ENCODE results near the gene RPA3. TPM values are rescaled to one million over a fixed set of nuclear protein-coding genes. Genes with fewer than 3 reads are reported as not detected.

The RPA3 gene
- total RNA-seq, 1 donor from 2014 or later: 39.6 TPM

- peaks cover 34% of the 10 kb centered on the region for H3K4me1 Mint-ChIP-seq (ENCODE audit: low read depth)
- H3K27ac Mint-ChIP-seq: peak overlapping the region; percentile 76
- DNase-seq (ENCODE audit: low spot score, unreplicated experiment): no peak
- no peak overlapping the region for H3K4me3 Mint-ChIP-seq (ENCODE audit: low read depth)
- no peak for TF ChIP-seq CTCF (IDR thresholded peaks at IDR 0.05; ENCODE audit: unreplicated experiment)
- H3K36me3 Mint-ChIP-seq (ENCODE audit: insufficient read depth): peaks cover 7% of the 10 kb centered on the region
- H3K9me3 Mint-ChIP-seq (ENCODE audit: low read depth): peaks cover 4% of the 10 kb centered on the region
- H3K27me3 Mint-ChIP-seq: no peaks in the 10 kb centered on the region
Observed at GRCh38 chr7:7651479-7651878, 66.9 kb downstream of the RPA3 start.

GRCh38 chr7:7650682-7651206, 67.7 kb downstream of the RPA3 start:
- Mint-ChIP-seq H3K4me1 (ENCODE audit: low read depth) (peaks cover 34% of the 10 kb centered on the region), H3K27ac (peak overlapping the region; percentile 73), H3K27me3 (no peaks in the 10 kb centered on the region), H3K9me3 (ENCODE audit: low read depth) (peaks cover 9% of the 10 kb centered on the region), H3K4me3 (ENCODE audit: low read depth) (peak overlapping the region; percentile 6), H3K36me3 (ENCODE audit: insufficient read depth) (peaks cover 9% of the 10 kb centered on the region)
- DNase-seq (ENCODE audit: low spot score, unreplicated experiment): no peak
- no peak for TF ChIP-seq CTCF (IDR thresholded peaks at IDR 0.05; ENCODE audit: unreplicated experiment)

GRCh38 chr7:7647495-7648036, 70.8 kb downstream of the RPA3 start:
- Mint-ChIP-seq H3K27ac (no peak overlapping the region), H3K4me1 (ENCODE audit: low read depth) (peaks cover 39% of the 10 kb centered on the region), H3K27me3 (no peaks in the 10 kb centered on the region), H3K36me3 (ENCODE audit: insufficient read depth) (peaks cover 32% of the 10 kb centered on the region), H3K4me3 (ENCODE audit: low read depth) (no peak overlapping the region), H3K9me3 (ENCODE audit: low read depth) (peaks cover 17% of the 10 kb centered on the region)
- DNase-seq (ENCODE audit: low spot score, unreplicated experiment): no peak
- no peak for TF ChIP-seq CTCF (IDR thresholded peaks at IDR 0.05; ENCODE audit: unreplicated experiment)

- Mint-ChIP-seq H3K9me3 (ENCODE audit: low read depth) (peaks cover 17% of the 10 kb centered on the region), H3K36me3 (ENCODE audit: insufficient read depth) (peaks cover 32% of the 10 kb centered on the region), H3K27me3 (no peaks in the 10 kb centered on the region), H3K4me1 (ENCODE audit: low read depth) (peaks cover 23% of the 10 kb centered on the region), H3K4me3 (ENCODE audit: low read depth) (peak overlapping the region; percentile 99), H3K27ac (peak overlapping the region; percentile 99)
- no peak for DNase-seq (ENCODE audit: low spot score, unreplicated experiment)
- no peak for TF ChIP-seq CTCF (IDR thresholded peaks at IDR 0.05; ENCODE audit: unreplicated experiment)
Observed at GRCh38 chr7:7642081-7642480, 76.3 kb downstream of the RPA3 start.

- peaks cover 12% of the 10 kb centered on the region for H3K9me3 Mint-ChIP-seq (ENCODE audit: low read depth)
- H3K36me3 Mint-ChIP-seq (ENCODE audit: insufficient read depth): peaks cover 28% of the 10 kb centered on the region
- peak overlapping the region; percentile 99 for H3K4me3 Mint-ChIP-seq (ENCODE audit: low read depth)
- H3K27ac Mint-ChIP-seq: peak overlapping the region; percentile 99
- TF ChIP-seq CTCF (IDR thresholded peaks at IDR 0.05; ENCODE audit: unreplicated experiment): no peak
- H3K27me3 Mint-ChIP-seq: no peaks in the 10 kb centered on the region
- peaks cover 23% of the 10 kb centered on the region for H3K4me1 Mint-ChIP-seq (ENCODE audit: low read depth)
- DNase-seq (ENCODE audit: low spot score, unreplicated experiment): no peak
Observed at GRCh38 chr7:7641129-7641663, 77.2 kb downstream of the RPA3 start.
